GM12875 (cell line): Measurements from ENCODE around the gene CNBD2.

ENCODE experiments used
- H3K4me3 ChIP-seq: one replicate; pipeline ENCODE4 v1.5.1; 2011; ENCODE audit warnings: low read depth, low read length, control low read depth
- TF ChIP-seq, protein P1 (sequence below): IDR thresholded peaks from 2 replicates; pipeline ENCODE4 v1.5.1; 2011; ENCODE audit warnings: low read depth, mild to moderate bottlenecking, control low read depth, inconsistent platforms, low read length, moderate library complexity, borderline replicate concordance; ENCODE audit not compliant: insufficient read depth

The CNBD2 gene

DNA sequence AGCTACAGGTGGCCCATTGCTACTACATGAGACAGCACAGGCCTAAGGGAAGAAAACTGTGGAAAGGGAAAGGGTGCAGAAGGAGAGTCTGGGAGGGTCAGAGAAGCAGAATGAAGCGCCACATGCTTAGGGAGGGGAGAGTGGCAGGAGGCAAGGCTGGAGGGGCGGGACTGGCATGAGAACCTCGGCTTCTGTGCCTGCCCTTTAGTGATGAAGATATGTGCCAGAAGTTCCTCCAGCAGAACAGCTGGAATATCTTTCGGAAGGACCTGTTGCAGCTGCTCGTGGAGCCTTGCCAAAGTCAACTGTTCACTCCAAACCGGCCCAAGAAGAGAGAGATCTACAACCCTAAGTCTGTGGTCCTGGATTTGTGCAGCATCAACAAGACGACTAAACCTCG lies 61.8 kb downstream of the CNBD2 start:
- TF ChIP-seq, protein P1, sequence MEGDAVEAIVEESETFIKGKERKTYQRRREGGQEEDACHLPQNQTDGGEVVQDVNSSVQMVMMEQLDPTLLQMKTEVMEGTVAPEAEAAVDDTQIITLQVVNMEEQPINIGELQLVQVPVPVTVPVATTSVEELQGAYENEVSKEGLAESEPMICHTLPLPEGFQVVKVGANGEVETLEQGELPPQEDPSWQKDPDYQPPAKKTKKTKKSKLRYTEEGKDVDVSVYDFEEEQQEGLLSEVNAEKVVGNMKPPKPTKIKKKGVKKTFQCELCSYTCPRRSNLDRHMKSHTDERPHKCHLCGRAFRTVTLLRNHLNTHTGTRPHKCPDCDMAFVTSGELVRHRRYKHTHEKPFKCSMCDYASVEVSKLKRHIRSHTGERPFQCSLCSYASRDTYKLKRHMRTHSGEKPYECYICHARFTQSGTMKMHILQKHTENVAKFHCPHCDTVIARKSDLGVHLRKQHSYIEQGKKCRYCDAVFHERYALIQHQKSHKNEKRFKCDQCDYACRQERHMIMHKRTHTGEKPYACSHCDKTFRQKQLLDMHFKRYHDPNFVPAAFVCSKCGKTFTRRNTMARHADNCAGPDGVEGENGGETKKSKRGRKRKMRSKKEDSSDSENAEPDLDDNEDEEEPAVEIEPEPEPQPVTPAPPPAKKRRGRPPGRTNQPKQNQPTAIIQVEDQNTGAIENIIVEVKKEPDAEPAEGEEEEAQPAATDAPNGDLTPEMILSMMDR = no peak
- no peak overlapping the region for H3K4me3 ChIP-seq

DNA sequence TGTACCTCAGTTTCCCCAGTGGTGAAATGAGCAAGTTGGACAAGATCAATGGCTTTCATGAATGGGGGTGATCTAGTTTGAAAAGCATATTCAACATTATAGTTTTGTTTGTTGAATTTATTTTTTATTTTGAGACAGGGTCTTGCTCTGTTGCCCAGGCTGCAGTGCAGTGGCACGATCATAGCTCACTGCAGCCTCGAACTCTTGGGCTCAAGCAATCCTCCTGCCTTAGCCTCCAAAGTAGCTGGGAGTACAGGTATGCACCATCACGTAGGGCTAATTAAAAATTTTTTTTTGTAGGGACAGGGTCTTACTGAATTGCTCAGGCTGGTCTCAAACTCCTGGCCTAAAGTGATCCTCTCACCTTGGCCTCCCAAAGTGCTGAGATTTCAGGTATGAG lies 63.4 kb downstream of the CNBD2 start:
- TF ChIP-seq, protein P1 = no peak
- no peak overlapping the region for H3K4me3 ChIP-seq

DNA sequence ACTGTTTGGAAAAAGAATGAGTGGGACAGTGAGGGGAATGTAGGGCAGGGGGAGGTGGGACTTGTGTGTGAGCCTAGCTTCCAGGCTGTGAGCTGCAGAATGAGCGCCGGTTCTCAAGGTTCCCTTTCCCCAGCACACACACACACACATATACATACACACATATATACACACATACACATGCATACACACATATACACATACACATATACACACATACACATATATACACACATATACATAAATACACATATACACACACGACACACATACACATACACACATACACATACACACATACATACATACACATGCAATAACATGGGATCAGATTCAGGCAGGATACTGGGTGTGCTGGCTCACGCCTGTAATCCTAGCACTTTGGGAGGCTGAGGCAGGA lies 66.5 kb downstream of the CNBD2 start:
- TF ChIP-seq, protein P1 = no peak
- no peak overlapping the region for H3K4me3 ChIP-seq

DNA sequence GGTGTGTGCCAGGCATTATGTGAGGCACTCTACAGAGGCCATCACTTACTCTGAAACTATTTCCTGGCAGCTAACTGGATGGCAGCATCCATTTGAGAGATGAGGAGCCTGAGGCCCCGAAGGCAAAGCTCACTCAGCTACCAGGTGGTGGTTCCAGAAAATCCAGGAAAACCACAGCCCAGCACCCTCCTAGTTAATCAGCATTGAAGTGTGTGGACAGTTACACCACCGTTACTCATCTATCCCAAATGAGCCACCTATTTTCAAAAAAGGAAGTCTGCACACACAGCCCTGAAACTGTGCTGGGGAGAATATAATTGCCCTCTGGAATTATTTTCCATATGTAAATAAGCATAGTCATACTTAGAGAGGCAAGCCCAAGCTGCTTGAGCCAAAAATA lies 67.4 kb downstream of the CNBD2 start:
- no peak overlapping the region for H3K4me3 ChIP-seq
- TF ChIP-seq, protein P1 = no peak

DNA sequence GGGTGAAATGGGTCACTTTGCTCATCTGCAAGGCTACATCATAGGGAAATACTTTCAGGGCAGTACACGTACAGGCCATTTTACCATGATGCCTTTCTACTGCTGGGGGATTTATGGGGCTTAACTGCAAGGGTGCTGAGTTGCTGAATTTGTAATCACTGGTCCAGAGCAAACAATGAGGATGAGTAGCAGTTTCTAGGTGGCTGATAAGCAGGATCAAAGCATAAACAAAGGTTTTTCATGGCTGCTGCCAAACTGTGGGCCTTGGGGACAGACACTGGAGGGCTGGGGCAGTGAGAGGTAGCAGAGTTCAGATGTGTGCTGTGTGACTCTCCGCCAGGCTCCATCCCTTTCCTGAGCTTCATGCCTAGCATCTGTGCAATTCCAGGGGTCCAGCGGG lies 68.3 kb downstream of the CNBD2 start:
- H3K4me3 ChIP-seq = no peak overlapping the region
- TF ChIP-seq, protein P1 = no peak

DNA sequence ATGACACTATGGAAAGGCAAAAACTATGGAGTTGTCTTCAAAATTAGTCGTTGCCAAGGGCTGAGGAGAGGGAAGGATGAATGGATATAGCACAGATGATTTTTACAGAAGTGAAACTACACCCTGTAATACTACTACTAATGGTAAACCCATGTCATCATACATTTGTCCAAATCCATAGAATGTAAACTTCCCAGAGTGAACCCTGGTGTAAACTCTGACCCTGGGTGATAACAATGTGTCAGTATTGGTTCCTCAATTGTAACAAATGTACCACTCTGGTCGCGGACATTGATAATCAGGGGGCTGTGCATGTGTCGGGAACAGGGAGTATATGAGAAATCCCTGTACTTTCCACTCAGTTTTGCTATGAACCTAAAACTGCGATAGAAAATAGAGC lies 72.2 kb downstream of the CNBD2 start:
- H3K4me3 ChIP-seq = no peak overlapping the region
- TF ChIP-seq, protein P1 = no peak

DNA sequence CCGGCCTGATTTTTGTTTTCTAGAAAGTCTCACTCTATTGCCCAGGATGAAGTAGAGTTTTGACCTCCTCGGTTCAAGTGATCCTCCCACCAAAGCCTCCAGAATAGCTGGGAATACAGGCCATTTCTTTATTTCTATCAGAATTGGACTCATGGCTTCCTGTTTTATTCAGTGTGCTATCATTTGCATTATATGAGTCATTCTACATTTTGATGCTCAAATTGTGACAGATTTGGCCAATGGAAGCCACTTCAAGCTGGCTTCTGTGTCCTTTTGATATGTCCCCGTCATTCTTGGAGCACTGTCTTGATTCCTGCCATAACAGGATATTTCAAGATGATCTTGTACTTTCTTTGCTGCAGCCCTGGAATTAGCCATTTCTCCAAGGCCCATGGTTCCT lies 75.1 kb downstream of the CNBD2 start:
- H3K4me3 ChIP-seq = no peak overlapping the region
- TF ChIP-seq, protein P1 = no peak
